H1 (cell line): Measurements from ENCODE around the gene PIP5K1B. TPM values are rescaled to one million over a fixed set of nuclear protein-coding genes. Genes with fewer than 3 reads are reported as not detected.

Experiments
- CTCF ChIP-seq, 3 experiments: IDR thresholded peaks; 1 replicate in 2 of 3; 2 replicates in 1 of 3; pipeline versions ENCODE4 v1.5.1 to v1.6.1; 2011; ENCODE audit warnings: low read length in 3 of 3, mild to moderate bottlenecking in 3 of 3, inconsistent platforms in 2 of 3, low read depth in 1 of 3, moderate library complexity in 1 of 3; ENCODE audit not compliant: insufficient read depth in 1 of 3; ENCODE audit errors: control extremely low read depth in 1 of 3
- JUND ChIP-seq: IDR thresholded peaks from 2 replicates; pipeline ENCODE4 v1.6.1; 2011; ENCODE audit warnings: mild to moderate bottlenecking, improper control_type of control experiment, low read length
- polyA plus RNA-seq, 7 experiments: library from polyadenylated mRNA; depleted of rRNA in 3 of 7; stranded (reverse) in 5 of 7; unstranded in 2 of 7; fragments of >200 nt in 5 of 7; fragments of 200-250 nt in 2 of 7; gene quantifications; 1 replicate in 5 of 7; 2 replicates in 1 of 7; 4 replicates in 1 of 7; pipeline versions ENCODE4 v1.2.1 to v1.2.3, GENCODE V29; 2011 to 2013; ENCODE audit warnings: missing spikeins in 2 of 7, mixed read lengths in 2 of 7
- total RNA-seq: library from RNA; stranded (reverse); fragmentation: NEBNext Ultra II Directional; extraction: Animal tissue kit (Norgen Biotek cat#: 25700); gene quantifications from 2 replicates; pipeline ENCODE4 v1.2.1, GENCODE V29; 2021

Gene PIP5K1B
- total and polyA plus RNA-seq, 2 of the 8 experiments (the other 6 are each of a cell fraction or from before 2014, with no cell fraction given): 4.7 to 7.7 TPM

- TF ChIP-seq CTCF (IDR thresholded peaks at IDR 0.05; ENCODE audit: control extremely low read depth in 1 of 3, insufficient read depth in 1 of 3, low read depth in 1 of 3, low read length in 3 of 3) (no peak), JUND (no peak)
Observed at GRCh38 chr9:68704814-68705530, at the start of gene PIP5K1B (continued).
